ENCODE results near the gene SCUBE1. TPM values are rescaled to one million over a fixed set of nuclear protein-coding genes. Genes with fewer than 3 reads are reported as not detected.

The SCUBE1 gene
- polyA plus RNA-seq, 1 of the 3 experiments (the other 2 are of a cell fraction), result 0.56 TPM

DNA sequence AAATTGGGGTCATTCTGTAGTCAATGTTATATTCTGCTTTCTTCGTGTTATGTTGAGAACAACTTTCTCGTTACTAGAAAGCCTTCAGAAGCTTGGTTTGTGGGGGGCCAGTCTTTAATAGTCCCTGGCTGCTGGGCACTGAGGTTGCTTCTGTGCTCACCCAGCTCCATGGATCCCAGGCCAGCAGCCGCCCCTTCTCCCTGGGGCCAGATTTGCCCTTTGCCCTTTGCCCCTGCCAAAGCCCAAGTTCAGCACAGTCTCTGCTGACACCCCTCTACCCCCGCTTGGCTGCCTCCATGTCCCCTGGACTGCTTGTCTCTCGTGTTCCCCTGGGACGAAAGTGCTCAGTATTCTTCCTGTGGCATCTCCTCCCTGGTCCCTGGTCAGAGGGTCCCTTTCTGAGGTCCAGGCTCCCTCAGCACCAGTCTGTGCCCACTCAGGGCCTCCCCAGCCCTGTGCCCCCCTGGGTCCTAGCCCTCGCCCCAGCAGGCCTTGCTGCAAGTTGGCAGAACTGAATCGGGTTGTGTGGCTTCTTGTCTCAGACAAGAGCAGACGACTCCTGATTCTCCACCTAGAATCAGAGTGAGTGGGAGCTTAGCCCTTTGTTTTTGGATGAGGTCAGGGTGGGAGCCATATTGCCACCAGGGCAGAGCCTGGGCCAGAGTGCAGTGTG is 185.2 kb downstream of the SCUBE1 start:
- Histone ChIP-seq H3K4me1 (ENCODE audit: control insufficient read depth in 1 of 2, insufficient read depth in 2 of 2, low read depth in 1 of 2, low read length in 1 of 2) (no peaks in the 10 kb centered on the region), H2AFZ (ENCODE audit: low read depth) (no peak overlapping the region), H3K4me3 (ENCODE audit: low read depth in 2 of 2, low read length in 1 of 2) (no peak overlapping the region), H4K20me1 (ENCODE audit: insufficient read depth) (peaks cover 4% of the 10 kb centered on the region; the same call in 1 of the 2 replicates), H3F3A (replicated peaks; ENCODE audit: insufficient read depth) (no peaks in the 10 kb centered on the region), H3K9me2 (no peaks in the 10 kb centered on the region), H3K9me3 (no peaks in the 10 kb centered on the region), H3K4me2 (no peak overlapping the region), H3K79me2 (ENCODE audit: insufficient read depth) (peaks cover 26% of the 10 kb centered on the region), H3K27ac (ENCODE audit: low read depth in 2 of 2, low read length in 1 of 2) (no peak overlapping the region), H3K9ac (no peak overlapping the region), H3K36me3 (replicated peaks in 1 of 2; ENCODE audit: control insufficient read depth in 1 of 2, insufficient read depth in 2 of 2, low read length in 1 of 2) (no peaks in the 10 kb centered on the region), H3K27me3 (ENCODE audit: insufficient read depth) (no peaks in the 10 kb centered on the region)
- POLR2A ChIA-PET, result no interaction called here
- DNase-seq, result no peak
- WGBS (ENCODE audit: low lambda C conversion rate), result 83% methylated on average over 2 of the region's 9 CpGs
- no peak for TF ChIP-seq FOXJ3 (CRISPR knock-in tag; IDR thresholded peaks at IDR 0.05)
- no peak for TF ChIP-seq REST (IDR thresholded peaks at IDR 0.05; ENCODE audit: low read depth, low read length)
- TF ChIP-seq EZH2phosphoT487 (IDR thresholded peaks at IDR 0.05; ENCODE audit: borderline replicate concordance, low read depth), result no peak
- no peak for TF ChIP-seq NFIC (IDR thresholded peaks at IDR 0.05; ENCODE audit: borderline replicate concordance)
- no peak for TF ChIP-seq FOXM1 (IDR thresholded peaks at IDR 0.05; ENCODE audit: low read depth)
- CTCF ChIA-PET, result interaction anchor here (1.0 kb wide), 1 partner anchor 13 kb away, joined by 3 read pairs; no protein-coding TSS in a partner anchor

- no peaks in the 10 kb centered on the region for H3K36me3 ChIP-seq (replicated peaks in 1 of 2; ENCODE audit: control insufficient read depth in 1 of 2, insufficient read depth in 2 of 2, low read length in 1 of 2)
- no peaks in the 10 kb centered on the region for H3K9me2 ChIP-seq
- no peaks in the 10 kb centered on the region for H3K9me3 ChIP-seq
- peaks cover 42% of the 10 kb centered on the region for H3K79me2 ChIP-seq (ENCODE audit: insufficient read depth)
- no peaks in the 10 kb centered on the region for H3K27me3 ChIP-seq (ENCODE audit: insufficient read depth)
- H3F3A ChIP-seq (replicated peaks; ENCODE audit: insufficient read depth), result no peaks in the 10 kb centered on the region
- H3K4me3 ChIP-seq (ENCODE audit: low read depth in 2 of 2, low read length in 1 of 2), result no peak overlapping the region
- H3K4me1 ChIP-seq (ENCODE audit: control insufficient read depth in 1 of 2, insufficient read depth in 2 of 2, low read depth in 1 of 2, low read length in 1 of 2), result no peaks in the 10 kb centered on the region; a peak in 1 of 4 replicates
- H4K20me1 ChIP-seq (ENCODE audit: insufficient read depth), result peaks cover 4% of the 10 kb centered on the region; the same call in 1 of the 2 replicates
- ChIA-PET POLR2A (no interaction called here), CTCF (no interaction called here)
- H3K27ac ChIP-seq (ENCODE audit: low read depth in 2 of 2, low read length in 1 of 2), result no peak overlapping the region
- no peak overlapping the region for H2AFZ ChIP-seq (ENCODE audit: low read depth)
- no peak overlapping the region for H3K4me2 ChIP-seq
- H3K9ac ChIP-seq, result no peak overlapping the region
- no peak for DNase-seq
- 90% methylated on average over 3 of the region's 12 CpGs for WGBS (ENCODE audit: low lambda C conversion rate)
- no peak for TF ChIP-seq JUND (IDR thresholded peaks at IDR 0.05)
- TF ChIP-seq GATA2 (CRISPR knock-in tag; IDR thresholded peaks at IDR 0.05), result no peak
- TF ChIP-seq MEF2A (IDR thresholded peaks at IDR 0.05; ENCODE audit: borderline replicate concordance, low read depth), result no peak
- no peak for TF ChIP-seq PBX3 (IDR thresholded peaks at IDR 0.05)
Measured at GRCh38 chr22:43156413-43156812, 186.8 kb downstream of the SCUBE1 start.

Measured in SK-N-SH (cell line).